Lung microvascular endothelial cell (primary cell): ENCODE results near the gene GNG12. TPM values are rescaled to one million over a fixed set of nuclear protein-coding genes. Genes with fewer than 3 reads are reported as not detected.

Source experiments
- DNase-seq, 2 donors: peaks; one replicate each; pipeline versions ENCODE4 v3.0.0 to v3.0.0-alpha.2; 2010; ENCODE audit warnings: low read depth in 2 of 2
- total RNA-seq: library from RNA; depleted of rRNA; stranded (reverse); fragments of >200 nt; gene quantifications from 2 replicates; pipeline ENCODE4 v1.2.1, GENCODE V29; 2014

Gene GNG12
- total RNA-seq, 1 donor from 2014 or later = 229 TPM

- no peak for DNase-seq
These were observed 10.1 kb upstream of the GNG12 start for GRCh38 chr1:67843331-67843730.

- DNase-seq = peak; percentile 44 to 95
These were observed 7.2 kb upstream of the GNG12 start for GRCh38 chr1:67840449-67840848.

GRCh38 chr1:67839826-67840225, 6.6 kb upstream of the GNG12 start:
- no peak for DNase-seq

- DNase-seq = peak in 1 of 2 donors; percentile 25
These were observed 5.1 kb upstream of the GNG12 start for GRCh38 chr1:67838180-67838910.

GRCh38 chr1:67836769-67837168, 3.5 kb upstream of the GNG12 start:
- DNase-seq = no peak

- DNase-seq = no peak
These were observed 2.6 kb upstream of the GNG12 start for GRCh38 chr1:67835663-67836452.

GRCh38 chr1:67834246-67834877, 1.1 kb upstream of the GNG12 start:
- DNase-seq = no peak

GRCh38 chr1:67833602-67833940, 304 bp upstream of the GNG12 start:
- peak; percentile 64 to 71 for DNase-seq

GRCh38 chr1:67831850-67832513, 1.3 kb downstream of the GNG12 start:
- DNase-seq = peak; percentile 81 to 90

- DNase-seq = peak; percentile 17 to 44
These were observed 2.1 kb downstream of the GNG12 start for GRCh38 chr1:67830928-67831830.

- peak; percentile 77 to 85 for DNase-seq
These were observed 3.0 kb downstream of the GNG12 start for GRCh38 chr1:67830226-67830625.

GRCh38 chr1:67827688-67828087, 5.6 kb downstream of the GNG12 start:
- DNase-seq = no peak

GRCh38 chr1:67825591-67825990, 7.7 kb downstream of the GNG12 start:
- DNase-seq = no peak

GRCh38 chr1:67824766-67825165, 8.5 kb downstream of the GNG12 start:
- no peak for DNase-seq

GRCh38 chr1:67823615-67824014, 9.7 kb downstream of the GNG12 start:
- DNase-seq = no peak

GRCh38 chr1:67821263-67821662, 12.0 kb downstream of the GNG12 start:
- no peak for DNase-seq

GRCh38 chr1:67818725-67819301, 14.5 kb downstream of the GNG12 start:
- DNase-seq = no peak

GRCh38 chr1:67818162-67818561, 15.1 kb downstream of the GNG12 start:
- DNase-seq = no peak

GRCh38 chr1:67817319-67817718, 15.9 kb downstream of the GNG12 start:
- DNase-seq = no peak

- DNase-seq = no peak
These were observed 16.8 kb downstream of the GNG12 start for GRCh38 chr1:67816506-67816905.

- no peak for DNase-seq
These were observed 17.2 kb downstream of the GNG12 start for GRCh38 chr1:67816095-67816475.
